Measurements from ENCODE around the gene SPANXC. TPM values are rescaled to one million over a fixed set of nuclear protein-coding genes. Genes with fewer than 3 reads are reported as not detected.

The SPANXC gene
- total RNA-seq, 1 experiment from 2014 or later = not detected

DNA sequence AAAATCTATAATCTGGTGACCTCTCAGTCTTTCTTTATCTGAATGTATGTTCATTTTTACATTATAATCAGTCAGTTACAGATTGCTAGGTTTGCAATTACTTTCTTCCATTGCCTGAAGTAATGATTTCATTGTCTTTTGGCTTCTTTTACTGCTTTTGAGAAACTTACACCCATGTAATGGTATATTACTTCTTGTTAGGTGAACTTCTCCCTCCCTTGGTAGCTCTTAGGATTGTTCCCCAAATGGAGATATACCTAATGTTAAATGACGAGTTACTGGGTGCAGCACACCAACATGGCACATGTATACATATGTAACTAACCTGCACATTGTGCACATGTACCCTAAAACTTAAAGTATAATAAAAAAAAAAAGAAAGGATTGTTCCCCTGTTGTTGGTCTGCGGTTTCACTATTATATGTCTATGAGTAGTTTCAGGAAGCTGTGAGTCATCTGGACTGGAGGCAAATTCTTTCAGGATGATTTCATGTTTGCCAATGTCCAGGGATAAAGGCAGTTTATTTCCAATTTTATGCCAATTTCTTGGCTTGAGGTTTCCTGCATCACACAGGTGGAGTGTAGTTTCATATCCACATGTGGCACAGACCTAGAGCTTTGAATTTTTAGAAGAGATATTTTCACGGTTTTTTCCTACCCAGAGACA, 21.8 kb downstream of the SPANXC start:
- intact Hi-C loops (cut with micrococcal nuclease; ENCODE audit: unreplicated experiment) (no loop called here), in situ Hi-C loops (cut with HindIII; ENCODE audit: low pct_unique_long_range_greater_than_20kb, low sequenced_read_pairs) (no loop called here)
- DNase-seq (ENCODE audit: low read depth, low spot score) (peak; percentile 35), ATAC-seq (peak; percentile 96)
- Histone ChIP-seq H3K27ac (ENCODE audit: low read length) (peak overlapping the region; percentile 75; the same call in 1 of the 2 replicates), H3K36me3 (ENCODE audit: control insufficient read depth, insufficient read depth, low read length) (no peaks in the 10 kb centered on the region), H3K9me3 (ENCODE audit: control insufficient read depth, insufficient read depth, low read depth, low read length) (no peaks in the 10 kb centered on the region), H3K27me3 (ENCODE audit: control insufficient read depth, insufficient read depth, low read length) (no peaks in the 10 kb centered on the region), H3K4me3 (ENCODE audit: low read depth in 2 of 2, low read length in 2 of 2) (no peak overlapping the region), H3K4me1 (ENCODE audit: control insufficient read depth, insufficient read depth, low read length) (peaks cover 8% of the 10 kb centered on the region)
- ChIA-PET POLR2A (no interaction called here), CTCF (no interaction called here)
- no TSS peak for BruUV-seq (replicated peaks)
- TF ChIP-seq, protein P1, sequence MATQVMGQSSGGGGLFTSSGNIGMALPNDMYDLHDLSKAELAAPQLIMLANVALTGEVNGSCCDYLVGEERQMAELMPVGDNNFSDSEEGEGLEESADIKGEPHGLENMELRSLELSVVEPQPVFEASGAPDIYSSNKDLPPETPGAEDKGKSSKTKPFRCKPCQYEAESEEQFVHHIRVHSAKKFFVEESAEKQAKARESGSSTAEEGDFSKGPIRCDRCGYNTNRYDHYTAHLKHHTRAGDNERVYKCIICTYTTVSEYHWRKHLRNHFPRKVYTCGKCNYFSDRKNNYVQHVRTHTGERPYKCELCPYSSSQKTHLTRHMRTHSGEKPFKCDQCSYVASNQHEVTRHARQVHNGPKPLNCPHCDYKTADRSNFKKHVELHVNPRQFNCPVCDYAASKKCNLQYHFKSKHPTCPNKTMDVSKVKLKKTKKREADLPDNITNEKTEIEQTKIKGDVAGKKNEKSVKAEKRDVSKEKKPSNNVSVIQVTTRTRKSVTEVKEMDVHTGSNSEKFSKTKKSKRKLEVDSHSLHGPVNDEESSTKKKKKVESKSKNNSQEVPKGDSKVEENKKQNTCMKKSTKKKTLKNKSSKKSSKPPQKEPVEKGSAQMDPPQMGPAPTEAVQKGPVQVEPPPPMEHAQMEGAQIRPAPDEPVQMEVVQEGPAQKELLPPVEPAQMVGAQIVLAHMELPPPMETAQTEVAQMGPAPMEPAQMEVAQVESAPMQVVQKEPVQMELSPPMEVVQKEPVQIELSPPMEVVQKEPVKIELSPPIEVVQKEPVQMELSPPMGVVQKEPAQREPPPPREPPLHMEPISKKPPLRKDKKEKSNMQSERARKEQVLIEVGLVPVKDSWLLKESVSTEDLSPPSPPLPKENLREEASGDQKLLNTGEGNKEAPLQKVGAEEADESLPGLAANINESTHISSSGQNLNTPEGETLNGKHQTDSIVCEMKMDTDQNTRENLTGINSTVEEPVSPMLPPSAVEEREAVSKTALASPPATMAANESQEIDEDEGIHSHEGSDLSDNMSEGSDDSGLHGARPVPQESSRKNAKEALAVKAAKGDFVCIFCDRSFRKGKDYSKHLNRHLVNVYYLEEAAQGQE (IDR thresholded peaks at IDR 0.05; ENCODE audit: insufficient read depth in 1 of 2, low read depth in 2 of 2, low read length in 1 of 2) = no peak
- TF ChIP-seq CTCF (IDR thresholded peaks at IDR 0.05) = no peak
- TF ChIP-seq TCF7L2 (IDR thresholded peaks at IDR 0.05; ENCODE audit: low read depth, low read length) = no peak
- TF ChIP-seq POLR2AphosphoS5 (IDR thresholded peaks at IDR 0.05; ENCODE audit: low read depth, low read length) = peak; percentile 38; the same call in 1 of the 2 replicates
- TF ChIP-seq SIN3A (IDR thresholded peaks at IDR 0.05; ENCODE audit: borderline replicate concordance, insufficient read depth, low read depth, low read length) = no peak

DNA sequence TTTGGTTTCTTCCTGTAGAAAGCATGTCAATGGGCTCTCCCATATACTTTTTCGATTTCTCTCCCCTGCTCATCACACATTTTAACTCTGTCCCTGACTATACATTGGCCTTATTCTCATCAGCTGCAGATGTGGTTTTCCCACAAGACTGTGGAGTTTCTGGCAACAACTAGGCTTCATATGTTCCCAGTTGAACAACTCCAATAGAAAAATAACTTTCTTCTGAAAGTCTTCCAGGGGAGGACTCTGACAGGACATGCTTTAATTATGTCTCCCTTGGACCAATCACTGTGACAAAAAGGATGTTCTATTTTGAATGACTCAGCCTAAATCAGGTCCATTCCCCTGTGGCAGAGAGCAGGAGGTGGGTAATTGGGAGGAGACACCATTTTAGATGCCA, 28.1 kb downstream of the SPANXC start:
- TF ChIP-seq POLR2AphosphoS5 (IDR thresholded peaks at IDR 0.05; ENCODE audit: low read depth, low read length) (no peak), TCF7L2 (IDR thresholded peaks at IDR 0.05; ENCODE audit: low read depth, low read length) (no peak), CTCF (IDR thresholded peaks at IDR 0.05) (no peak), SIN3A (IDR thresholded peaks at IDR 0.05; ENCODE audit: borderline replicate concordance, insufficient read depth, low read depth, low read length) (no peak)
- TF ChIP-seq, protein P1 (IDR thresholded peaks at IDR 0.05; ENCODE audit: insufficient read depth in 1 of 2, low read depth in 2 of 2, low read length in 1 of 2) = no peak
- no peak for DNase-seq (ENCODE audit: low read depth, low spot score)
- H3K36me3 ChIP-seq (ENCODE audit: control insufficient read depth, insufficient read depth, low read length) = no peaks in the 10 kb centered on the region
- no peaks in the 10 kb centered on the region for H3K4me1 ChIP-seq (ENCODE audit: control insufficient read depth, insufficient read depth, low read length)
- ATAC-seq = no peak
- ChIA-PET CTCF (no interaction called here), POLR2A (no interaction called here)
- no peak overlapping the region for H3K27ac ChIP-seq (ENCODE audit: low read length)
- H3K9me3 ChIP-seq (ENCODE audit: control insufficient read depth, insufficient read depth, low read depth, low read length) = no peaks in the 10 kb centered on the region
- no peak overlapping the region for H3K4me3 ChIP-seq (ENCODE audit: low read depth in 2 of 2, low read length in 2 of 2)
- in situ Hi-C loops (cut with HindIII; ENCODE audit: low pct_unique_long_range_greater_than_20kb, low sequenced_read_pairs) = no loop called here
- H3K27me3 ChIP-seq (ENCODE audit: control insufficient read depth, insufficient read depth, low read length) = no peaks in the 10 kb centered on the region
- intact Hi-C loops (cut with micrococcal nuclease; ENCODE audit: unreplicated experiment) = no loop called here
- BruUV-seq (replicated peaks) = no TSS peak

Measured in Panc1 (cell line).